Endothelial cell of umbilical vein (primary cell): ENCODE results near the gene PLOD1. TPM values are rescaled to one million over a fixed set of nuclear protein-coding genes. Genes with fewer than 3 reads are reported as not detected.

ENCODE experiments used
- BruUV-seq: library from RNA; stranded (reverse); fragments of 400-500 nt; replicated peaks from 2 replicates; lab custom pipeline; 2021; lab: Mats Ljungman, UMichigan
- CTCF ChIA-PET: fragments of 300-600, 350-600 bp; sonication (Branson Sonifier 250); formaldehyde crosslinking; loops from one replicate; lab custom pipeline; 2021; ENCODE audit warnings: antibody characterized with exemption, inconsistent platforms; lab: Charles Lee
- POLR2A ChIA-PET: fragments of 300-600, 350-600 bp; sonication (Branson Sonifier 250); formaldehyde crosslinking; loops from one replicate; lab custom pipeline; 2021; ENCODE audit warnings: antibody characterized with exemption, inconsistent platforms; lab: Charles Lee
- DNase-seq: peaks from one replicate; pipeline ENCODE4 v3.0.0-alpha.2; 2011; ENCODE audit warnings: low read depth, low spot score
- FAIRE-seq: peaks from 2 replicates; lab custom pipeline; 2011; peaks lifted over from hg19 to GRCh38; lab: Jason Lieb, UNC
- H2AFZ ChIP-seq: 2 replicates; pipeline ENCODE4 v1.6.0; 2012; ENCODE audit warnings: low read depth, low read length, control low read depth, inconsistent platforms
- H3K27ac ChIP-seq: 2 replicates; pipeline ENCODE4 v1.5.1; 2011; ENCODE audit warnings: low read depth, mild to moderate bottlenecking, control low read depth, low read length, moderate library complexity; ENCODE audit not compliant: insufficient read depth
- H3K27me3 ChIP-seq, 2 experiments: 2 replicates each; pipeline versions ENCODE4 v1.6.0 to v1.6.1; 2011; ENCODE audit warnings: low read length in 2 of 2, mixed read lengths in 1 of 2; ENCODE audit not compliant: control insufficient read depth in 2 of 2, insufficient read depth in 2 of 2
- H3K36me3 ChIP-seq, 2 experiments: 2 replicates in 1 of 2; 3 replicates in 1 of 2; pipeline ENCODE4 v1.5.1; 2011; ENCODE audit warnings: low read length in 2 of 2, mild to moderate bottlenecking in 1 of 2, moderate library complexity in 1 of 2; ENCODE audit not compliant: control insufficient read depth in 2 of 2, insufficient read depth in 2 of 2; ENCODE audit errors: extremely low read depth in 1 of 2
- H3K4me1 ChIP-seq: 3 replicates; pipeline ENCODE4 v1.5.1; 2011; ENCODE audit warnings: mild to moderate bottlenecking, low read length; ENCODE audit not compliant: control insufficient read depth, insufficient read depth; ENCODE audit errors: extremely low read depth
- H3K4me2 ChIP-seq: 2 replicates; pipeline ENCODE4 v1.6.1; 2011; ENCODE audit warnings: low read length, control low read depth, mixed read lengths; ENCODE audit not compliant: insufficient read depth
- H3K4me3 ChIP-seq, 3 experiments: fragments of 200-600 bp in 1 of 3; sonication (generic), shearing (Covaris generic) in 1 of 3; replicated peaks in 1 of 3; 2 replicates each; pipeline ENCODE4 v1.5.1; 2011 to 2016; ENCODE audit warnings: control low read depth in 3 of 3, low read length in 3 of 3, mild to moderate bottlenecking in 2 of 3, inconsistent platforms in 1 of 3, low read depth in 1 of 3, moderate library complexity in 1 of 3; ENCODE audit not compliant: insufficient read depth in 1 of 3
- H3K79me2 ChIP-seq: 2 replicates; pipeline ENCODE4 v1.6.0; 2012; ENCODE audit warnings: low read length, inconsistent platforms; ENCODE audit not compliant: control insufficient read depth, insufficient read depth
- H3K9ac ChIP-seq: replicated peaks from 2 replicates; pipeline ENCODE3; 2011; ENCODE audit warnings: low read length, control low read depth; ENCODE audit not compliant: insufficient read depth; ENCODE audit errors: extremely low read depth
- H3K9me1 ChIP-seq: replicated peaks from 3 replicates; pipeline ENCODE4 v1.6.0; 2011; ENCODE audit warnings: mild to moderate bottlenecking, low read length; ENCODE audit not compliant: control insufficient read depth, insufficient read depth; ENCODE audit errors: extremely low read depth
- H3K9me3 ChIP-seq: replicated peaks from 2 replicates; pipeline ENCODE4 v1.5.1; 2012; ENCODE audit warnings: low read length, inconsistent platforms; ENCODE audit not compliant: control insufficient read depth, insufficient read depth
- H4K20me1 ChIP-seq: replicated peaks from 2 replicates; pipeline ENCODE3; 2011; ENCODE audit warnings: mild to moderate bottlenecking, low read length; ENCODE audit not compliant: control insufficient read depth, insufficient read depth; ENCODE audit errors: extremely low read depth
- EZH2 ChIP-seq: IDR thresholded peaks from 2 replicates; pipeline ENCODE4 v1.6.1; 2012; ENCODE audit warnings: borderline replicate concordance, low read depth, mild to moderate bottlenecking, moderate library complexity, low read length, inconsistent platforms; ENCODE audit not compliant: severe bottlenecking
- FOS ChIP-seq: IDR thresholded peaks from 2 replicates; pipeline ENCODE4 v1.6.1; 2011; ENCODE audit warnings: mild to moderate bottlenecking, low read length, moderate library complexity, borderline replicate concordance; ENCODE audit not compliant: insufficient read depth
- GATA2 ChIP-seq: IDR thresholded peaks from 2 replicates; pipeline ENCODE4 v1.7.0; 2011; ENCODE audit warnings: low read depth, mild to moderate bottlenecking, moderate library complexity, mixed read lengths, low read length; ENCODE audit not compliant: insufficient read length, insufficient read depth
- MYC ChIP-seq: IDR thresholded peaks from one replicate; pipeline ENCODE4 v1.6.1; 2011; ENCODE audit warnings: mild to moderate bottlenecking, low read depth, low read length
- POLR2AphosphoS5 ChIP-seq: IDR thresholded peaks from 2 replicates; pipeline ENCODE4 v1.6.1; 2012; ENCODE audit warnings: low read depth, mild to moderate bottlenecking, control low read depth, low read length, moderate library complexity; ENCODE audit not compliant: insufficient read depth
- dilution Hi-C: fragments of 300-500 bp; cut with MboI; formaldehyde crosslinking; loops from one replicate; pipeline ENCODE4 v1.15.0; 2019; ENCODE audit warnings: low sequenced_read_pairs; ENCODE audit not compliant: extremely low pct_ligation_motif_present
- intact Hi-C: fragments of 100-400 bp; cut with micrococcal nuclease; formaldehyde crosslinking; loops from one replicate; pipeline ENCODE4 v1.10.0; 2022
- polyA plus RNA-seq, 4 experiments: library from polyadenylated mRNA; depleted of rRNA in 3 of 4; stranded (reverse) in 3 of 4; unstranded in 1 of 4; fragments of >200 nt; gene quantifications; 2 replicates each; pipeline versions ENCODE4 v1.2.1 to v1.2.3, GENCODE V29; 2011 to 2012; ENCODE audit warnings: missing spikeins in 1 of 4
- total RNA-seq: library from RNA; stranded (reverse); gene quantifications from 2 replicates; pipeline ENCODE4 v1.2.3, GENCODE V29; 2021
- TF ChIP-seq, protein P1 (sequence below): IDR thresholded peaks from 2 replicates; pipeline ENCODE4 v1.6.1; 2011; ENCODE audit not compliant: insufficient read depth, insufficient read length
- TF ChIP-seq, protein P2 (sequence below), 2 donors: IDR thresholded peaks; 1 replicate in 1 of 2; 2 replicates in 1 of 2; pipeline ENCODE4 v1.5.1; 2011; ENCODE audit warnings: low read length in 2 of 2, mild to moderate bottlenecking in 2 of 2, moderate library complexity in 2 of 2, control low read depth in 1 of 2, inconsistent platforms in 1 of 2, low read depth in 1 of 2; ENCODE audit not compliant: insufficient read depth in 1 of 2; ENCODE audit errors: extremely low read depth in 1 of 2

The PLOD1 gene
- total and polyA plus RNA-seq, 2 donors (not counting 3 experiments of a cell fraction or from before 2014, with no cell fraction given), result 260 to 412 TPM

- POLR2A ChIA-PET, result no interaction called here
- DNase-seq, result no peak
- H3K9me1 ChIP-seq, result no peaks in the 10 kb centered on the region
- H3K4me3 ChIP-seq, result no peak overlapping the region
- CTCF ChIA-PET, result no interaction called here
- no TSS peak for BruUV-seq
- dilution Hi-C loops (no loop called here), intact Hi-C loops (no loop called here)
- no peak overlapping the region for H2AFZ ChIP-seq
- no peaks in the 10 kb centered on the region for H3K27me3 ChIP-seq
- H3K79me2 ChIP-seq, result peaks cover 10% of the 10 kb centered on the region
- FAIRE-seq, result no peak
- H3K4me1 ChIP-seq, result no peaks in the 10 kb centered on the region
- TF ChIP-seq, protein P1, sequence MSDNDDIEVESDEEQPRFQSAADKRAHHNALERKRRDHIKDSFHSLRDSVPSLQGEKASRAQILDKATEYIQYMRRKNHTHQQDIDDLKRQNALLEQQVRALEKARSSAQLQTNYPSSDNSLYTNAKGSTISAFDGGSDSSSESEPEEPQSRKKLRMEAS, result no peak
- no peak for TF ChIP-seq POLR2AphosphoS5
- no peak for TF ChIP-seq GATA2
- TF ChIP-seq FOS, result no peak
- TF ChIP-seq EZH2, result no peak
- TF ChIP-seq, protein P2, sequence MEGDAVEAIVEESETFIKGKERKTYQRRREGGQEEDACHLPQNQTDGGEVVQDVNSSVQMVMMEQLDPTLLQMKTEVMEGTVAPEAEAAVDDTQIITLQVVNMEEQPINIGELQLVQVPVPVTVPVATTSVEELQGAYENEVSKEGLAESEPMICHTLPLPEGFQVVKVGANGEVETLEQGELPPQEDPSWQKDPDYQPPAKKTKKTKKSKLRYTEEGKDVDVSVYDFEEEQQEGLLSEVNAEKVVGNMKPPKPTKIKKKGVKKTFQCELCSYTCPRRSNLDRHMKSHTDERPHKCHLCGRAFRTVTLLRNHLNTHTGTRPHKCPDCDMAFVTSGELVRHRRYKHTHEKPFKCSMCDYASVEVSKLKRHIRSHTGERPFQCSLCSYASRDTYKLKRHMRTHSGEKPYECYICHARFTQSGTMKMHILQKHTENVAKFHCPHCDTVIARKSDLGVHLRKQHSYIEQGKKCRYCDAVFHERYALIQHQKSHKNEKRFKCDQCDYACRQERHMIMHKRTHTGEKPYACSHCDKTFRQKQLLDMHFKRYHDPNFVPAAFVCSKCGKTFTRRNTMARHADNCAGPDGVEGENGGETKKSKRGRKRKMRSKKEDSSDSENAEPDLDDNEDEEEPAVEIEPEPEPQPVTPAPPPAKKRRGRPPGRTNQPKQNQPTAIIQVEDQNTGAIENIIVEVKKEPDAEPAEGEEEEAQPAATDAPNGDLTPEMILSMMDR (IDR thresholded peaks at IDR 0.05; ENCODE audit: extremely low read depth in 1 of 2, insufficient read depth in 1 of 2, low read depth in 1 of 2, low read length in 2 of 2), result no peak
- no peak for TF ChIP-seq MYC
- H3K9me3 ChIP-seq, result no peaks in the 10 kb centered on the region
- H3K27ac ChIP-seq, result no peak overlapping the region
- no peaks in the 10 kb centered on the region for H4K20me1 ChIP-seq
- peaks cover 2 to 18% of the 10 kb centered on the region in 2 experiments for H3K36me3 ChIP-seq
- H3K9ac ChIP-seq, result no peak overlapping the region
- H3K4me2 ChIP-seq, result no peak overlapping the region
Measured at GRCh38 chr1:12021616-12022015, 87.1 kb downstream of the PLOD1 start.
